ENCODE results near the gene APPL2. TPM values are rescaled to one million over a fixed set of nuclear protein-coding genes. Genes with fewer than 3 reads are reported as not detected.
"Not testable (repeated sequence)": the region's sequence is repeated elsewhere in the genome, so short reads cannot be mapped to it uniquely, and the experiment has no call there.

APPL2 gene
- total RNA-seq, 1 donor from 2014 or later = 35.6 TPM

GRCh38 chr12:105256921-105257320 is 20.9 kb upstream of the APPL2 start:
- no peak overlapping the region for H3K4me3 Mint-ChIP-seq (ENCODE audit: unreplicated experiment)
- DNase-seq = no peak
- no peaks in the 10 kb centered on the region for H3K4me1 Mint-ChIP-seq (ENCODE audit: low read depth, unreplicated experiment)
- TF ChIP-seq CTCF (IDR thresholded peaks at IDR 0.05; ENCODE audit: partially characterized antibody, unreplicated experiment) = no peak
- no peak overlapping the region for H3K27ac Mint-ChIP-seq (ENCODE audit: unreplicated experiment)
- no peaks in the 10 kb centered on the region for H3K27me3 Mint-ChIP-seq (ENCODE audit: unreplicated experiment)
- H3K9me3 Mint-ChIP-seq (ENCODE audit: unreplicated experiment) = peaks cover 2% of the 10 kb centered on the region
- peaks cover 5% of the 10 kb centered on the region for H3K36me3 Mint-ChIP-seq (ENCODE audit: unreplicated experiment)

DNA sequence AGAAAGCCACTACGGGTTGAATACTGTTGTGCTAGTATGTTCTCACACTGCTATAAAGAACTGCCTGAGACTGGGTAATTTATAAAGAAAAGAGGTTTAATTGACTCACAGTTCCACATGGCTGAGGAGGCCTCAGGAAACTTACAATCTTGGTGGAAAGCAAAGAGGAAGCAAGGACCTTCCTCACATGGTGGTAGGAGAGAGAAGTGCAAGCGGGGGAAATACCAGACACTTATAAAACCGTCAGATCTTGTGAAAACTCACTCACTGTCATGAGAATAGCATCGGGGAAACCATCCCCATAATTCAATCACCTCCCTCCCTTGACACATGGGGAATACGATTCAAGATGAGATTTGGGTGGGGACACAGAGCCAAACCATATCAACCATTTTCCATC is 20.5 kb upstream of the APPL2 start:
- not testable (repeated sequence) for H3K4me1 Mint-ChIP-seq (ENCODE audit: low read depth, unreplicated experiment); H3K27ac Mint-ChIP-seq (ENCODE audit: unreplicated experiment); DNase-seq; H3K9me3 Mint-ChIP-seq (ENCODE audit: unreplicated experiment); H3K27me3 Mint-ChIP-seq (ENCODE audit: unreplicated experiment); H3K36me3 Mint-ChIP-seq (ENCODE audit: unreplicated experiment); H3K4me3 Mint-ChIP-seq (ENCODE audit: unreplicated experiment)

DNA sequence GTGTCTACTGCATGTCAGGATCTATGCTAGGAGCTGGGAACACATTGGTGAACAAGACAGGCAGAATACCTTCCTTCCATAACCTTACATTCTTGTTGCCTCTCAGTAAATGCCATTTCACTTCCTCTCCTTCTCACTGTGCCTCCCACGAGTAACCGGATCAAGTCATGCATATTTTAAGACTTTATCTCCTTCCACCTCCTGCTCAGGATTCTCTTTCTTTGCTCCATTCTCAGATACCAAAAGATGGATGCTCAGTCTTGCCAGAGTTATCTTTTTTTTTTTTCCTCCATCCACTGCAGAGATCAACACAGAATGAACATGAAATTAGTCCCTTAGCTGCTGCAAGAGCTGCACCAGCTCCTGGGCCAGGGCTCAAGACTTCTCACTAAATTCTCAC is 20.0 kb upstream of the APPL2 start:
- no peak for TF ChIP-seq CTCF (IDR thresholded peaks at IDR 0.05; ENCODE audit: partially characterized antibody, unreplicated experiment)
- H3K36me3 Mint-ChIP-seq (ENCODE audit: unreplicated experiment) = peaks cover 5% of the 10 kb centered on the region
- DNase-seq = no peak
- H3K4me3 Mint-ChIP-seq (ENCODE audit: unreplicated experiment) = no peak overlapping the region
- no peak overlapping the region for H3K27ac Mint-ChIP-seq (ENCODE audit: unreplicated experiment)
- peaks cover 2% of the 10 kb centered on the region for H3K9me3 Mint-ChIP-seq (ENCODE audit: unreplicated experiment)
- H3K27me3 Mint-ChIP-seq (ENCODE audit: unreplicated experiment) = no peaks in the 10 kb centered on the region
- no peaks in the 10 kb centered on the region for H3K4me1 Mint-ChIP-seq (ENCODE audit: low read depth, unreplicated experiment)

DNA sequence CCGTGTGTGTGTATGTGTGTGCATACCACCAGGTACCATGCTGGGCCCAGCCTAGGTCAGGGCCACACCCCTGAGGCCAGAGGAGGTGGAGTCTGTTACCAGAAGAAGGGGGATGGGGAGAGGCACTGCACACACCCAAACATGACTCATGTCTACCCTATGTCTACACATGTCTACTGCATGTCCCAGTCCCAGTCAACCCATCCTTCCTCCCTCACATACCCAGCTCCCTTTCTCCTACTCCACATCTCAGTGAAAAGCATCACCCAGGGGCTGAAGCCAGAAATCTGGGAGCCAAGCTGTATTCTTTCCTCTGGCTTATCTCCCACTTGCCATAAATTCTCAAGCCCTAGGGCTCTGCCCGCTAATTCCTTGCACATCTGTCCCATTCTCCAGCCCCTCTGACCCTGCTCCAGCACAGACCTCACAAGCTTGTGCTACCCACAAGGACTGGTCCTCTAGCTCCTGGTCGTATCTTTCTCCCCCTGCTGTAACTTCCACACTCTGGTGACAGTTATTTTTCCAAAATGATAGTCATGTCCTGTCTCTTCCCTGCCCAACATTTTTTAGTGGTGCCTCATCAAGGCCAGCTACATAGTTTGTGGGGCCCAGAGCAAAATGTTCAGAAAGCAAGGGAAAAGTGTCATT is 18.0 kb upstream of the APPL2 start:
- H3K27me3 Mint-ChIP-seq (ENCODE audit: unreplicated experiment) = no peaks in the 10 kb centered on the region
- H3K4me1 Mint-ChIP-seq (ENCODE audit: low read depth, unreplicated experiment) = no peaks in the 10 kb centered on the region
- peaks cover 2% of the 10 kb centered on the region for H3K9me3 Mint-ChIP-seq (ENCODE audit: unreplicated experiment)
- no peak overlapping the region for H3K27ac Mint-ChIP-seq (ENCODE audit: unreplicated experiment)
- no peak overlapping the region for H3K4me3 Mint-ChIP-seq (ENCODE audit: unreplicated experiment)
- TF ChIP-seq CTCF (IDR thresholded peaks at IDR 0.05; ENCODE audit: partially characterized antibody, unreplicated experiment) = no peak
- DNase-seq = no peak
- H3K36me3 Mint-ChIP-seq (ENCODE audit: unreplicated experiment) = peaks cover 5% of the 10 kb centered on the region

- TF ChIP-seq CTCF (IDR thresholded peaks at IDR 0.05; ENCODE audit: partially characterized antibody, unreplicated experiment) = no peak
- Mint-ChIP-seq H3K9me3 (ENCODE audit: unreplicated experiment) (peaks cover 2% of the 10 kb centered on the region), H3K36me3 (ENCODE audit: unreplicated experiment) (peaks cover 5% of the 10 kb centered on the region), H3K4me3 (ENCODE audit: unreplicated experiment) (no peak overlapping the region), H3K4me1 (ENCODE audit: low read depth, unreplicated experiment) (no peaks in the 10 kb centered on the region), H3K27ac (ENCODE audit: unreplicated experiment) (no peak overlapping the region), H3K27me3 (ENCODE audit: unreplicated experiment) (no peaks in the 10 kb centered on the region)
- no peak for DNase-seq
Measured at GRCh38 chr12:105252901-105253300, 16.9 kb upstream of the APPL2 start.

DNA sequence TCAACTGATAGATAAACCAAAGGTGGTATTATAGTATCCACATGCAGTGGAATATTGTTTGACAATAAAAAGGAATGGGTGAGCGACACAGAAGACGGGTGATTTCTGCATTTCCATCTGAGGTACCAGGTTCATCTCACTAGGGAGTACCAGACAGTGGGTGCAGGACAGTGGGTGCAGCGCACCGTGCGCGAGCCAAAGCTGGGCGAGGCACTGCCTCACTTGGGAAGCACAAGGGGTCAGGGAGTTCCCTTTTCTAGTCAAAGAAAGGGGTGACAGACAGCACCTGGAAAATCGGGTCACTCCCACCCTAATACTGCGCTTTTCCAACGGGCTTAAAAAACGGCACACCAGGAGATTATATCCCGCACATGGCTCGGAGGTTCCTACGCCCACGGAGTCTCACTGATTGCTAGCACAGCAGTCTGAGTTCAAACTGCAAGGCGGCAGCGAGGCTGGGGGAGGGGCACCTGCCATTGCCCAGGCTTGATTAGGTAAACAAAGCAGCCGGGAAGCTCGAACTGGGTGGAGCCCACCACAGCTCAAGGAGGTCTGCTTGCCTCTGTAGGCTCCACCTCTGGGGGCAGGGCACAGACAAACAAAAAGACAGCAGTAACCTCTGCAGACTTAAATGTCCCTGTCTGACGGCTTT is 9.9 kb upstream of the APPL2 start:
- not testable (repeated sequence) for H3K4me1 Mint-ChIP-seq (ENCODE audit: low read depth, unreplicated experiment); H3K4me3 Mint-ChIP-seq (ENCODE audit: unreplicated experiment); H3K36me3 Mint-ChIP-seq (ENCODE audit: unreplicated experiment); H3K9me3 Mint-ChIP-seq (ENCODE audit: unreplicated experiment); H3K27me3 Mint-ChIP-seq (ENCODE audit: unreplicated experiment); DNase-seq; H3K27ac Mint-ChIP-seq (ENCODE audit: unreplicated experiment)

All from glutamatergic neuron (in vitro differentiated cells).